ENCODE measurements around the gene PIK3C2A. TPM values are rescaled to one million over a fixed set of nuclear protein-coding genes. Genes with fewer than 3 reads are reported as not detected.

The PIK3C2A gene
- total RNA-seq, 1 experiment from 2014 or later, result 37.3 TPM

DNA sequence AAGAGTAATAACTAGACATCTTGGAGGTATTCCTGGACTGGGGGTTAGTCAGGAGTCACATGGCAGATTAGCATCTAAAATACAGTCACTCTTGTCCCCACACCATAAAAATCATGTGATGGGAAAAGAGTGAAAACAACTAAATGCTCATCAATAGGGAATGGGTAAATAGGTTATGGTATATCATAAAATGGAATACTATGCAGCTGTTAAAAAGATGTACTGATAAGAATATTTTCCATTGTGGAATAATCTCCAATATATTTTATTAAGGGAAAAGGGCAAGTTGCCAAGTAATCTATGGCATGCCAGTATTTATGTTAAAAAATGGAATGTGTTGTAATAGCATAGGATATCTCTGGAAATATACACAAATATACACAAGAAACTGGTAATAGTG lies 6.6 kb upstream of the PIK3C2A start:
- no peak for DNase-seq (ENCODE audit: extremely low read depth, low read depth)

DNA sequence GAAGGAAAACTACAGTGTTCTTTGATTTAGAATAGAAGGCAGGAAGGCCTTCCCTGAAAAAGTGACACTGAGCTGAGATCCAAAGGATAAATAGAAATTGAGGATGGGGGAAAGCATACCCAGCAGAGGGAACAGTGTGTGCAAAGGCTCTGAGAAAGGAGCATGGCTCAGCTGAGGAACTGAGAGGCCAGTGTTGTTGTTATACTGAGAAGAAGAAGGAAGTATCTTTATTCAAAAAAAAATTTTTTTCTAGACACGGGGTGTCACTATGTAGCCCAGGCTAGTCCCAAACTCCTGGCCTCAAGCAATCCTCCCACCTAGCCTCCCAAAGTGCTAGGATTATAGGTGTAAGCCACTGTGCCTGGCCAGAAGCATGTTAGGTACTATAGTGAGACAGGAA lies 3.5 kb upstream of the PIK3C2A start:
- no peak for DNase-seq (ENCODE audit: extremely low read depth, low read depth)

DNA sequence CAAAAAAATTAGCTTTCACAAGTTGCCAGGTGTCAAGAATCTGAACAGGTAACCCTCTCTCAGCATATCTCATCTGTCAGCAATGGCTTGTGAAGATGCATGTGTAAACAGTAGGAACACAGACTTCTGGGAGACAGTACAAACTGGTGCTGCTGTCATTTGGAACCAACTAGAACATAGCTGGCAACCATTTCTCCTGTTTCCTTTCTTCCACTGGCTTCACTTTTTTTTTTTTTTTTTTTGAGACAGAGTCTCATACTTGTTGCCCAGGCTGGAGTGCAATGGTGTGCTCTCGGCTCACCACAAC lies 2.1 kb upstream of the PIK3C2A start:
- DNase-seq (ENCODE audit: extremely low read depth, low read depth), result no peak

DNA sequence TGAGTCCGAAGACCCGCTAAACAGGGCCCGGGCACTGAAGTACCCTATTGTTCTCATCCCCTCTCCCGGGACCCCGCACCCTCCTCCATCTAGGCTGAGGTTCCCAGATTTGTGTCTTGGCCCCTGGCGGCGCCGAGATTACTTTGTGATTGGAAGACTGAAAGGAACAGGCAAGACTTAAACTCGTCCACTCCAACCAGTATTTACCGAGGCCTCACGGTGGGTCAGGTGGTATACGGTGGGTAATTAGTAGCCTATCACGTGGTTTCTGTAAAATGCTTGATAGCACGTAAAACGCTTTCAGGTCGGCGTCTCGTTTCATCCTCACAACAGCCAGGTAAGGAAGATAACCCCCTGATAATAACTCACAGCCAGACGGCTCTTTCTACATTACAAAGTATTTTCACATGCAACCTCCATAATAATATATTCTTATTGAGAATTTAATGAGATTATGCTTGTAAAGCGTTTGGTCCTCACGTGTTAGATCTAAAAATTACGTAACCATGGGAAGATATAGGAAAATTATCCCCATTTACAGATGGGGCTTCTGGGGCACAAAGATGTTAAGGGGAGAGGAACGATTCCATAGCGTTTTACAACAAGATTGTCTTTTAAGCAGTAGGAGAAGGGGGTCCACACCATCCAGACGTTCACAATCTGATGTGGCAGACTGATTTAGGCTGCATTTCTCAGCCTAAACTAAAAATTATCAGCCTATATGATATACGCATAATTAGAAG lies 642 bp upstream of the PIK3C2A start:
- peak; percentile 11 for DNase-seq (ENCODE audit: extremely low read depth, low read depth)

DNA sequence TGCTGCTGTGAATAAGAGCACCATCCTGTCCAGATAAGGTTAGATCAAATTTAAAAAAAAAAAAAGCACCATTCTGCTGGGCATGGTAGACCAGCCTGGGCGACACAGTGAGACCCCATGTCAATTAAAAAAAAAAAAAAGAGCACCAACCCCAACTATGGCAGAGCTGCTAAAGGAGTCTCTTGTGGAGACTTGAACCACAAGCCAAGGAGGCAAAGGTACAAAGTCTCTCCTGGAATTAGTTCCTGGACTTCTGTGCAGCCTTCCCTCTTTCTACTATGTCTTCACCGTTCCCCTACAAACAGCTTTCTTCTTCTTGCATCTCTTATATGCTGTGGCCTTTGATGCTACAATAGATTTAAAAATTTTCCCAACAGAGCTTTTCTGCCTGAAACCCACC lies 1.3 kb downstream of the PIK3C2A start:
- DNase-seq (ENCODE audit: extremely low read depth, low read depth), result no peak

DNA sequence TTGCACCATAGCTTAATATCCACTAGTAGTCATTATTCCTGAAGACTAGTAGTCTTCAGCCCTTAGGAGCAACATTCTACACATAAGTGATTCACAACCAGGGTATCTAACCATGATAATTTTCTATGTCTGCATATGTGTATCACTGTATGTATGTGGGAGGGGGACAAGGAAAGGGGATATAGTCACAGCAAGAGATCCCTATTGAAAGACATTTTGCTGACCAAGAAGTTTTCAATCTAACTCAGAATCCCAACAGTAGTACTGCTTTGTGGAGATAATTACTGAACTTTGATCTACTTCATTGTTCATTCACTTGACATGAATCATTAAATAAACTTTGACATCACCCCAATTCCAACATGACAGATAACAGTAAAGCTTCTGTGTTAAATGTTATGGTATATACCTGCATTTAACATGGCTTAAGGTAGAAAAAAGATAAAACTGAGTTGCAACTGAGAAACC lies 10.3 kb downstream of the PIK3C2A start:
- no peak for DNase-seq (ENCODE audit: extremely low read depth, low read depth)

DNA sequence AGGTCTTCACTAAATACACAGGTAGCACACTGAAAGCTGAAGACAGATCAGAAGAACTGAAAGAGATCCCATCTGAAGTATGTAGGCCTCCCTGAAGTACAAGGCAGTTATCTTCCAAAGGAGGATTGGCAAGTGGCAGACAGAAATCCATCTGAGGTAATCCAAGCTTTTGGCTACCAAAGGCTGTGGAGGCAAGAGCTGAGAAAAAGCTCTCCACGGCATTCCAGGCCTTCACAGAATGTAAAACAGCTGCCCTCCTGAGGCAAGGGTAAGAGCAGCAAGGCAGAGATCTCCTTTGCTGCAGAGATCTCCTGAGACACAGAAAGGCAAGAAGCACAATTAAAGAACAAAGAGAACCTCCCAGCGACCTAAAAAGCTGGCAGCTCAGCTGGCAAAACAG lies 19.1 kb downstream of the PIK3C2A start:
- DNase-seq (ENCODE audit: extremely low read depth, low read depth), result no peak

DNA sequence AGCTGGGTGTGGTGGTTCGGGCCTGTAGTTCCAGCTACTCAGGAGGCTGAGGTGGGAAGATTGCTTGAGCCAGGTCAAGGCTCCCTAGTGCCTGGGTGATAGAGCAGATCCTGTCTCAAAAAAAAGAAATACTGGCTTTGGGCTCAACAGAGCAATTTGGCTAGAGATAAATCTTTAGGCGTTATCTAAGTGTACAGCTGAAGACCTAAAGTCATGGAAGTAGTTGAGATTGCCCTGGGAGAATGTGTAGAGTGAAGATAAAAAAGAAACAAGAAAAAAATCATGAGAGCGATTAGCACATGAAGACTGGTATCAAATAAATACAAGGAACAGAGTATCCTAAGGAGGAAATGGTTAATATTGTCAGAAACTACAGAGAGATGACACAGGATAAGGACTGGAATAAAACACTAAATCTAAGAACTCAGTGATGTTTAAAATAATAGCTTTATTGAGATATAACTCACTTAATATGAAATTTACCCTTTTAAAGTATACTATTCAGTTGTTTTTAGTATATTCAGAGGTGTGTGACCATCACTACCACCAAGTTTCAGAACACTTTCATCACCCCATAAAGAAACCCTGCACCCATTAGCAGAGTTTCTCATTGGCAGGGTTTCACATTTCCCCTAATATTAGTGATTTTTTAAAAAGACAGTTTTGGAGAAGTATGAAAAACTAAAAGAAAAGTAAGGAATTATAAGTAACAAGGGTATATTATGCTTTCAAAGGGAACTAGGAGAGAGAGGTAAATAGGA lies 20.7 kb downstream of the PIK3C2A start:
- no peak for DNase-seq (ENCODE audit: extremely low read depth, low read depth)

DNA sequence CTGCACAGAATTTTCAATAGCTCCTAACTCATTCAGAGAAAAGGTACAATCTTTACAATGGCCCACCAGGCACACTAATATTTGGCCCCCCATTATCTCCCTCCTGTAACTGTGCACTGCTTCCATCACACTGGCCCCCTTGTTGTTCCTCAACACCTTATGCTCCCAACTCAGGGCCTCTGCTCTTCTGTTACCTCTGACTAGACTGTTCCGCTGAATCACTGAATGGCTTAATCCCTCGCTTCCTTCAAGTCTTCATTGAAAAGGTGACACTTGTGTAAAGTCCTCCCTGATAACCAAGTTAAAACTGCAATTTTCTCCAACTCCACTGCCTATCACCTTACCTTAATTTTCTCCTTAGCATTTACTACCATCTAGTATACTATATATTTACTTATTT lies 21.8 kb downstream of the PIK3C2A start:
- no peak for DNase-seq (ENCODE audit: extremely low read depth, low read depth)

DNA sequence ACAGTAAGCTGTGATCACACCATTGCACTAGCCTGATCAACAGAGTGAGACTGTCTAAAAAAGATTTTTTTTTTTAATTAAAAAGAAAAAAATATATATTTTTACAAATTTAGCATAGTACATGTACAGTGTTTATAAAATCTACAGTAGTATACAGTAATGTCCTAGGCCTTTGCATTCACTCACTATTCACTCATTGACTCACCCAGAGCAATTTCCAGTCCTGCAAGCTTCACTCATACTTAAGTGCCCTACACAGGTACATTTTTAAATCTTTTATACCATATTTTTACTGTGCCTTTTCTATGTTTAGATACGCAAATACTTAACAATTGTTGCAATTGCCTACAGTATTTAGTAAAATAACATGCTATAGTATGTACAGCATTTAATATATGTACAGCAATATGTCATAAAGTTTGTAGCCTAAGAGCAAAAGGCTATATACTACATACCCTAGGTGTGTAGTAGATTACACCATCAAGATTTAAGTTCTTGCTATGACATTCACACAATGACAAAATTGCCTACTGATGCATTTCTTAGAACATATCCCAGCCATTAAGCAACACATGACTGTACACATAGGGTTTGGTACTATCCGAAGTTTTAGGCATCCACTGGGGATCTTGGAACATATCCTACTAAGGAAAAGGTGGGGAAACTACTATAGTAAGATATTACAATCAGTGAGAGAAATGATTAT lies 22.8 kb downstream of the PIK3C2A start:
- DNase-seq (ENCODE audit: extremely low read depth, low read depth), result no peak

DNA sequence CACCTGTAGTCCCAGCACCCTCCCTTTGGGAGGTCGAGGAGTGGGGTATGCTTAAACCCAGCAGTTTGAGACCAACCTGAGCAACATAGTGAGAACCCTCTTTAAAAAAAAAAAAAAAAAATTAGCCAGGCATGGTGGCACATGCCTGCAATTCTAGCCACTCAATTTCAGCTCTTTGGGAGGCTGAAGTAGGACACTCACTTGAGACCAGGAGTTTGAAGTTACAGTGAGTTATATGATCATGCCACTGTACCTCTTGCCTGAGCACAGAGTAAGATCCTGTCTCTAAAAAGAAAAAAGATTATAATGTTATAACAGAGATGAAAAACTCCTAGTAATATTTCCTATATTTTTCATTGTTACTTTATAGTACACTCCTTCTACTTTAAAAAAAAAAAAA lies 23.9 kb downstream of the PIK3C2A start:
- no peak for DNase-seq (ENCODE audit: extremely low read depth, low read depth)

DNA sequence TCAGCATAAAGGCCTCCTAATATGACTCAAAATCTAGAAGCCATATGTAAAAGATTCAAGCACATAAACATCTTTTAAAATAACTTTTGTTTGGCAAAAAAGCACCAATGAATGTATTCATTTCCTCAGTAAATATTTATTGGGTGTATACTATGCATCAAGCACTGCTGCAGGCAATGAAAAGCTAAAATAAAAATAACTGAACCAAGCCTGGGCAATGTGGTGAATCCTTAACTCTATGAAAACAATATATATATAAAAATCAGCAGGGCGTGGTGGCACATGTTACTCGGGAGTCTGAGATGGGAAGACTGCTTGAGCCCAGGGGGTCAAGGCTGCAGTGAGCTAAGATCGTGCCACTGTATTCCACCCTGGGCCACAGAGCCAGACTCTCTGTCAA lies 27.8 kb downstream of the PIK3C2A start:
- DNase-seq (ENCODE audit: extremely low read depth, low read depth), result no peak

DNA sequence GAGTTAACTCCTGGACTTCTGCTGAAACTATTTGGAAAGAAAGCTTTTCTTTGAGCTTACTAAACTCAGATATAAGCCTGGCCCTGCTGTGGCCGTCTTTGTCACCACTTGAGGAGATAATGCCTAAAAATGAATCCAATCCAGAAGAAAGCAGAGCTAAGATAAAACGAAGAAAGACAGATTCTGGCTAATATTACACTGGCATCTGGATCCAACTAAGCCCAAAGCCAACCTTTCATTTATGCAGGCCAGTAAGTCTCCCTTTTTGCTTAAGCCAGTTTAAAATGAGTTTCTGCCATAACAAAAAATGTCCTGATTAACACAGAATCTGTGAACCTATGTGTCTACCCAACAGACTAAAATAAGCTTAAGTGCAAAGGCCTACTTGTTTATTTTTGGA lies 34.5 kb downstream of the PIK3C2A start:
- DNase-seq (ENCODE audit: extremely low read depth, low read depth), result no peak

DNA sequence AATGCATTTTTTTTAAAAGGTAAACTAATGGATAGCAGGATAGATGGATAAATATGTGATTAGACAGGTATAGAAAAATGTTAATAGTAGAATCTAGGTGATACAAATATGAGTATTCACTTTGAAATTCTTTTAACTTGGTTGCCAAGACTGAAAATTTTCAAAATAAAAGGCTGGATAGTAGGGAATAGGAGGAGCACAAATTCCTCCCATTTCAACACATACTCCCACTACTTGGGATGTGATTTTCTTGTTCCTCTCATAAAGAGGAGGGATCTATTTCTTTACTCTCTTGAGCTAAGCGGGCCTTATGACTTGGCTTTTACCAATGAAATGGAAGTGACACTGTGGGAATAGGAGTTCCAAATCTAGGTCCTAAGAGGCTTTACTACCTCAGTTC lies 35.9 kb downstream of the PIK3C2A start:
- DNase-seq (ENCODE audit: extremely low read depth, low read depth), result no peak

DNA sequence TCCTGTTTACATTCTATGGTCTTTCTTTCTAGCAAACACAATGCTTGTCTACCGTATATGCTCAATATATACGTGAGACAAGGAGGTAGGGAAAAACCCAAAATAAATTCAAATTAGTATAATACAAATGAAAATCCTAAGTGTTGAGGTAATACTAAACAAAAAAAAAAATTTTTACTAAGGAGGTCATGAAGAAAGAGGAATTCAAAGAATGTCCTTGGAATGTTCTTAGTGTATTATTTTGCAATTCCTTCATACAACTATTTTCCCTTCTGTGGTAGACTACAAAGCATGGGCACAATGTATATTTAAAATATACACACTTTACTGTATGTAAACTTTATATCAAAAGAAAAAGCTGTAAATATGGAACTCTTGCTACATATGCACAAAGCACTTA lies 36.4 kb downstream of the PIK3C2A start:
- DNase-seq (ENCODE audit: extremely low read depth, low read depth), result no peak

DNA sequence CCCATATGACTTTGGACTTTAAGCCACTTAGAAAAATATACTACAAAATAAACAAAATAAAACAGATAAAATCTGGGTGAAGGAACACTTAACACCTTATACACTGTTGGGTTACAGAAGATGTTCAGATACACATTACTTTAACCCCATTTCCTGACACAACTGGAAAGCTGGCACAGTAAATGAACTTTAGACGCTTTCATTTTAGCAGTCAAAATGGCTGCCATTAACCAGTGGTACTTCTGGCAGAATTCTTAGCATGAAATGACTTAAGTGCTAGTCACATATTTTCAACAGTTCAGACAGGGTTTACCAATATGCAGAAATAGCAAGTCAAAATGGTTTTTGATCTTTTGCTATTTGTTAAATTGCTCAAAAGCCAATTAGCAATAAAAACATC lies 37.9 kb downstream of the PIK3C2A start:
- no peak for DNase-seq (ENCODE audit: extremely low read depth, low read depth)

DNA sequence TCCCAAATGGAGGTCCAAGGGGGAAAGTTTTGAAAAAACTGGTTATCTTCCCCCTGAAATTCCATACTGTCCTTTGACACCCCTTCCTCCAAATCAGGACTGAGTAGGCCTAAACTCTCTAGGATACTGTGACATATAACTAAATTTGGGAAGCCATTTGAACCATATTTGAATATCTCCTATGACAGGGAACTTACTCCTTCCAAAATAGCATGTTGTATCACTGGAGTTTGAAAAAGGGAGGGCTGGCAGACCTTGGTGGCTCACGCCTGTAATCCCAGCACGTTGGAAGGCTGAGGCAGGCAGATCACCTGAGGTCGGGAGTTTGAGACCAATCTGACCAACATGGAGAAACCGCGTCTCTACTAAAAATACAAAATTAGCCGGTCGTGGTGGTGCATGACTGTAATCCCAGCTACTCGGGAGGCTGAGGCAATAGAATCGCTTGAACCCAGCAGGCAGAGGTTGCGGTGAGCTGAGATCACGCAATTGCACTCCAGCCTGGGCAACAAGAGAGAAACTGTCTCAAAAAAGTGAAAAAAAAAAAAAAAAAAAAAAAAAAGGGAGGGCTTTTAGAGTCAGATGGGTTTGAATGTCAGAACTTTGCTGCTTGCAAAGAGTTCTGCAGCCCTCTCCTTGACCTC lies 42.4 kb downstream of the PIK3C2A start:
- no peak for DNase-seq (ENCODE audit: extremely low read depth, low read depth)

DNA sequence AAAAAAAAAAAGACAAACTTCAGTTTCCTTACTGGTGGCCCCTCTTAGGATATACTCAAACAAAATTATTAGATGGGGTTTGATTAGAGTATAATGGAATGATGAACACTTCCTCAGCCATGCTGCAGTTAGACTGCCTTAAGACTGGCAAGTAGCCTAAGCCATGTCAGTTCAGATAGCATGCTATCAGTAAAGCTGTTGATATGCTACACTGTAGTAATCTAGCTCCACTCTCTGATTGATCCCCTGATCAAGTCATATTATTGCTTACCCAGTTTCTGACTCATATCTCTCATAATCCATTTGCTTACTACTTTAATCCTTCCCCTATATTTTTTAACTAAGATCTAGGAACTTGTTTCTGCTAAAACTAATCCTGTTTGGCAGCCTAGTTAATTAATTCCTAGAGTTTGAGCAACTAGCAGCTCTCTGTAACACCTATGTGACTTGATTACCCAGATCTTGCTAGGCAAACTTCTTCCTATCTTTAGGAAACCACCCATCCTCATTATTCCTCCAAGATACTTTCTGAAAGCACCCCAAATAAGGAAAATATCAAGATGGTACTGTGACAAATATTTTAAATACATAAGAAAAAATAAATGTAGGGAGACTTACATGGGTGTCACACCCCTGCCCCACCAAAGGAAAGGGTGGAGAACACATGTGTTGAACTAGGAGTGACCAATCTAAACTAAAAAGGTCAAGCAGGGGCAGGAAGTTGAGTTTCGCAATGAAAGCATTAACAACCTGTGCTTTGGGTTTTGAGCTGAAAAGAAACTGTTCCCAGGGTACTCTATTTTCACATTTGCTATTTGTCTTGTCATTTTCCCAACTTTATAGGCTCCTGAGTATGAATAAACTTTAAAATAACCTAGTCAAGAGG lies 43.2 kb downstream of the PIK3C2A start:
- DNase-seq (ENCODE audit: extremely low read depth, low read depth), result peak; percentile 6

DNA sequence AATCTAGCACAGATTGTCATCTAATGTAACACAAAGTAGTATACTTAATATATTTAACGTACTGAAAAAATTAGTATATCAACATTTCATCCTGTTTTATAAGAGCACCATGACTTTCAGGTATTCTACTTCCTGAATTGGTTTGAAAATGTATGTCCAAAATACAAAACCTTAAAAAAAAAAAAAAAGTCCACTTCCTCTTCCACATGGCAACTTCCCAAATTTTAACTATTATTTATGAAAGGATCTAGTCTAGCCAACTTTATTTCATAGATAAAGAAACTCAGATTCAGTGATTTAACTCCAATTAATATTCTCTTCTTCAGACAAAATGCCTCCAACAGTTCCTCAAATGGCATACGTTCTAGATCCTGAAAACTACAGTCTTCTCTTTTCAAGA lies 44.0 kb downstream of the PIK3C2A start:
- no peak for DNase-seq (ENCODE audit: extremely low read depth, low read depth)

DNA sequence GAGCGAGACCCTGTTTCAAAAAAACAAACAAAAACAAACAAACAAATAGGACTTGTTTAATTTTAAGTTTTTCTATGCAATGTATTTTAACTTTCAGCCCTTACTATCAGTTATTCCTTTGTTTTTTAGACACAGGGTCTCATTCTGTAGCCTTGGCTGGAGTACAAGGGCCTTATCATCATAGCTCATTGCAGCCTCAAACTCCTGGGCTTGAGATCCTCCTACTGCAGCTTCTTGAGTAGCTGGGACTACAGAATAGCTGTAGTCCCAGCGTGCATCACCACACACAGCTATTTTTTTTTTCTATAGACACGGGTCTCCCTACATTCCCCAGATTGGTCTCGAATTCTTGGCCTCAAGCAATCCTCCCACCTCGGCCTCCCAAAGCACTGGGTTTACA lies 44.5 kb downstream of the PIK3C2A start:
- DNase-seq (ENCODE audit: extremely low read depth, low read depth), result no peak

Data from NCI-H460 (cell line).